Uterus (tissue), 4 donors: ENCODE measurements around the gene ZAR1L. TPM values are rescaled to one million over a fixed set of nuclear protein-coding genes. Genes with fewer than 3 reads are reported as not detected.
A peak's percentile ranks its signal among the peaks of the same experiment; 100 is the strongest.

ENCODE experiments used
- DNase-seq, 2 donors: peaks; one replicate each; pipeline ENCODE4 v3.0.0-alpha.2; 2019 to 2020
- H3K27ac ChIP-seq, 2 donors: fragments of 200-600 bp; sonication (generic); 1 replicate in 1 of 2; 2 replicates in 1 of 2; pipeline ENCODE4 v1.5.1; 2016 to 2018
- H3K27me3 ChIP-seq, 2 donors: fragments of 200-600 bp; sonication (generic); one replicate each; pipeline ENCODE4 v1.5.1; 2018 to 2019; ENCODE audit warnings: control low read depth in 1 of 2
- H3K36me3 ChIP-seq, 2 donors: fragments of 200-600 bp; sonication (generic); one replicate each; pipeline ENCODE4 v1.5.1; 2019; ENCODE audit warnings: control low read depth in 1 of 2
- H3K4me1 ChIP-seq, 2 donors: fragments of 200-600 bp; sonication (generic); one replicate each; pipeline ENCODE4 v1.5.1; 2018 to 2019; ENCODE audit warnings: control low read depth in 1 of 2
- H3K4me3 ChIP-seq, 2 donors: fragments of 200-600 bp; sonication (generic); 1 replicate in 1 of 2; 2 replicates in 1 of 2; pipeline ENCODE4 v1.5.1; 2018 to 2019; ENCODE audit warnings: mild to moderate bottlenecking in 1 of 2
- H3K9me3 ChIP-seq, 2 donors: fragments of 200-600 bp; sonication (generic); one replicate each; pipeline ENCODE4 v1.5.1; 2019; ENCODE audit warnings: control low read depth in 1 of 2
- POLR2A ChIP-seq, 2 donors: fragments of 450-650 bp; IDR thresholded peaks; one replicate each; pipeline ENCODE4 v1.6.1; 2016; ENCODE audit warnings: antibody characterized with exemption in 2 of 2, mild to moderate bottlenecking in 1 of 2, moderate library complexity in 1 of 2
- intact Hi-C: fragments of 100-400 bp; cut with DNase I; formaldehyde crosslinking; loops from one replicate; pipeline ENCODE4 v1.15.1; 2023; ENCODE audit warnings: low total_unique reads
- total RNA-seq, 4 donors: library from RNA; depleted of rRNA in 3 of 4; stranded (reverse); fragments of >200 nt in 3 of 4; gene quantifications; one replicate each; pipeline versions ENCODE4 v1.1.0 to v1.2.4, GENCODE V29; 2014 to 2023
- TF ChIP-seq, protein P1 (sequence below), 4 experiments: fragments of 200-600 bp in 2 of 4; fragments of 450-650 bp in 2 of 4; sonication (generic) in 2 of 4; IDR thresholded peaks; one replicate each; pipeline ENCODE4 v1.5.1; 2016 to 2019; ENCODE audit warnings: antibody characterized with exemption in 4 of 4, mild to moderate bottlenecking in 2 of 4, moderate library complexity in 1 of 4
- donor health status: DM: yes; HTN: yes; CAD: no.

ZAR1L gene
- total RNA-seq, 4 donors from 2014 or later = not detected

DNA sequence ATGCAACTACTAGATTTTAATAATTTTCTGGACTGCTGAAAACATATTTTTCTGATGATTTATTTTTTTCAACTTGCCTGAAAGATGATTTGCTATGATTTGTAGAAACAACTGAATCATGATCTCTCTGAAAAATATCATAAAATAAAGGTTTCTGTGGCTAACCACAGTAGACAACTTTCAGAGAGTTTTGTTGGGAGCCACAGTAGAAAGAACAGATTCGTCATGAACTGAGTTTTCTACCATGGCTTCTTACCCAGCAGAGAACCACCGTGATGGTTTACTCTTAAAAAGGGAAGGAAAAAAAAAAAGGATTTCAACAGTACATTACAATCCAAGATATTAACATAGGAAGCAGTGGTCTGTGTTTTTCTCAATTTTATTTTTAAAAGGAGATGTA is 18.0 kb downstream of the ZAR1L start:
- no peaks in the 10 kb centered on the region for H3K4me1 ChIP-seq
- intact Hi-C loops = no loop called here
- H3K4me3 ChIP-seq = no peak overlapping the region
- H3K27ac ChIP-seq = no peak overlapping the region
- TF ChIP-seq, protein P1, sequence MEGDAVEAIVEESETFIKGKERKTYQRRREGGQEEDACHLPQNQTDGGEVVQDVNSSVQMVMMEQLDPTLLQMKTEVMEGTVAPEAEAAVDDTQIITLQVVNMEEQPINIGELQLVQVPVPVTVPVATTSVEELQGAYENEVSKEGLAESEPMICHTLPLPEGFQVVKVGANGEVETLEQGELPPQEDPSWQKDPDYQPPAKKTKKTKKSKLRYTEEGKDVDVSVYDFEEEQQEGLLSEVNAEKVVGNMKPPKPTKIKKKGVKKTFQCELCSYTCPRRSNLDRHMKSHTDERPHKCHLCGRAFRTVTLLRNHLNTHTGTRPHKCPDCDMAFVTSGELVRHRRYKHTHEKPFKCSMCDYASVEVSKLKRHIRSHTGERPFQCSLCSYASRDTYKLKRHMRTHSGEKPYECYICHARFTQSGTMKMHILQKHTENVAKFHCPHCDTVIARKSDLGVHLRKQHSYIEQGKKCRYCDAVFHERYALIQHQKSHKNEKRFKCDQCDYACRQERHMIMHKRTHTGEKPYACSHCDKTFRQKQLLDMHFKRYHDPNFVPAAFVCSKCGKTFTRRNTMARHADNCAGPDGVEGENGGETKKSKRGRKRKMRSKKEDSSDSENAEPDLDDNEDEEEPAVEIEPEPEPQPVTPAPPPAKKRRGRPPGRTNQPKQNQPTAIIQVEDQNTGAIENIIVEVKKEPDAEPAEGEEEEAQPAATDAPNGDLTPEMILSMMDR (IDR thresholded peaks at IDR 0.05) = no peak
- TF ChIP-seq POLR2A (IDR thresholded peaks at IDR 0.05) = no peak
- H3K36me3 ChIP-seq = no peaks in the 10 kb centered on the region
- no peak for DNase-seq
- no peaks in the 10 kb centered on the region for H3K9me3 ChIP-seq
- no peaks in the 10 kb centered on the region for H3K27me3 ChIP-seq

DNA sequence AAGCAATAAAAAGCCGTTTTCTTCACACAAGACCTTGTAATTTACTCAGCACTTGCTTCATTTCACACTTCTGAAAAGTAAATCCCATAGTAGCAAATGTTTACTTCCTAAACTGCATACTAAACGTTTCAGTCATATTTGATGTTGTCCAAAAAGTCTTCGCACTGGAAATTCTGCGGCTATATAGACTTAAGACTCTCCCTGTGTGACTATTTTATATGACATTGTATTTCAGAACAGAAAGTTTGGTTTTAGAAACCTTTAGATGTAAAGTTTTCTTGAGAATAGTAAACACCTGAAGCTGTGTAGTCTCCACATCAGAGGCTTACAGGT is 29.6 kb downstream of the ZAR1L start:
- Histone ChIP-seq H3K27me3 (no peaks in the 10 kb centered on the region), H3K9me3 (no peaks in the 10 kb centered on the region), H3K36me3 (no peaks in the 10 kb centered on the region), H3K4me1 (no peaks in the 10 kb centered on the region), H3K4me3 (no peak overlapping the region), H3K27ac (peak overlapping the region; percentile 63 to 73)
- intact Hi-C loops = no loop called here
- TF ChIP-seq POLR2A (IDR thresholded peaks at IDR 0.05) = no peak
- TF ChIP-seq, protein P1 (IDR thresholded peaks at IDR 0.05) = no peak
- no peak for DNase-seq

DNA sequence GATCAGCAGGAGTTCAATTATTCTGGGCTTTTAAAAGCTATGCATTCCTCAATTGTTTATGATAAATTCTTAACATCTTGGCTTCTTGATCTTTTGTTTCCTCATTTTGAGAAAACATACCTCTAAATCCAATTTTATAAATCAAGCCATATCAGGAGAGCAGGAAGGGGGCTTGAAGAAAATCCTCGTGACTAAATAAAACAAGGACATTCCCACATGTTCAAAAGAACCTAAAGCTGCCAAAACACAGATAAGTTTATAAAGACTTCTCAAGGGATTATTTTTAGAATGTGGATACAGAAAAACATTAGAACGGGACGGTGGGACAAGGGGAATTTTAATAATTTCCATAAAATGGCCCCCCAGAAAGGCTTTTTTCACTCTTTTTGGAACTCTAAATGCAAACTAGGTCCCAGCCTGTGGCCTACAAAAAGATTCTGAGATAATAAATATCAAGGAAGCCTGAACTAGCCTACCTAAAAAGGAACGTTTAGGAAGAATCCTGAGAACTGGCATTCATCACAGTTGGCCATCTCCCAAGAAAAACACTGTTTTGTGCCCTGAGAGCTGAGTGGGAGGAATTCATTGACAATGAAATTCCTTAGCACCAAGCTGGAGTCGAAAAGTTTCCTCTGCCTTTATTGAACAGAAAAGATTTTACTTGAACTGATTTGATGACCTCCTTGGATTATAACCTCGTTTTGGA is 30.1 kb downstream of the ZAR1L start:
- Histone ChIP-seq H3K4me3 (no peak overlapping the region), H3K9me3 (no peaks in the 10 kb centered on the region), H3K27ac (peak overlapping the region; percentile 63 to 73), H3K4me1 (no peaks in the 10 kb centered on the region), H3K27me3 (no peaks in the 10 kb centered on the region), H3K36me3 (no peaks in the 10 kb centered on the region)
- intact Hi-C loops = no loop called here
- TF ChIP-seq, protein P1 (IDR thresholded peaks at IDR 0.05) = no peak
- peak in 1 of 2 donors; percentile 23 for TF ChIP-seq POLR2A (IDR thresholded peaks at IDR 0.05)
- DNase-seq = peak in 1 of 2 donors; percentile 58

DNA sequence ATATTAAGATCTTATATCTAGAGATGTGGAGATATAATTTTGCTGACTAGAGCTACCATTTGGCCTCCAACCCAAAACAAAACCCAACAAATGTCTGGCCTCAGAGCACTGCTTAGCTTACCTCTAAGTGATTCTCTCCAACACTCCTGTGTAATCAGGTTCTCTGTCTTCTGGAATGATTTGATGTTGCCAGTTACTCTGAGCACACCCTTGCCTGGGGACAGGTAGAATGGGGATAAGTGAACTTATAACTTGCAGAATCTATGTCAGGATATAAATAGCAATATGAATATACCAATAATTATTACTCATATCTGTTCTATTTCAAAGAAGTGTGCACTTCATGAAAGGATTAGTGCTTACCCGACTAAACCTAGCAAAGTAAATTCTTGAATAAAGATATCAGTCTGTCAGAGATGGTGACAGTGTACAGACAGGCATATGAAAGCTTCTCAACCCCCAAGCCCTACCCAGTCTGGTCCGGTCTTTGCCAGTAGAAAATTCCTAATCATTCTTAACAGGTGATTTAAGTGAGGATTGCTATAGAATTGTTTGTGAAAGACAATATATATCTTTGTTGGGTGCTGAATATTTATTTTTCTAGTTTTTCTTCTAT is 33.0 kb downstream of the ZAR1L start:
- TF ChIP-seq, protein P1 (IDR thresholded peaks at IDR 0.05) = no peak
- no peak for TF ChIP-seq POLR2A (IDR thresholded peaks at IDR 0.05)
- no peak for DNase-seq
- H3K4me1 ChIP-seq = no peaks in the 10 kb centered on the region
- no peaks in the 10 kb centered on the region for H3K36me3 ChIP-seq
- H3K27ac ChIP-seq = no peak overlapping the region
- H3K4me3 ChIP-seq = no peak overlapping the region
- H3K27me3 ChIP-seq = no peaks in the 10 kb centered on the region
- no peaks in the 10 kb centered on the region for H3K9me3 ChIP-seq
- intact Hi-C loops = no loop called here

DNA sequence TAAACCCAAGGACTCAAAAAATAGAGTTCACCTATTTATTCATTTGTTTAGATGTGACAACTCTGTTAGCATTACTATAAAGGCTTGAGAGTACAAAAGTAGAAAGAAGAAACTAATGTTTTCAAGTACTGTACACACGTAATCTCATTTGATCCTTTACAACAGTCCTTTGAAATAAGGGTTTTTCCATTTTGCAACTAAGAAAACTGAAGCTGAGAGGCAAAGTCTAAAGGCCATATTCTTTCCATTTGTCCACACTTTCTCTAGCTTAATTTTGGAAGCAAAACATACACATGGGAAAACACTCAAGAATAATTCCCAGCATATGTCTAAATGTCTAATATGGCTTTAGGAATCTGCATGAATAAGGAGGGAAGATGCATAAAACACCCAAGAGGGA is 34.1 kb downstream of the ZAR1L start:
- no peak for TF ChIP-seq POLR2A (IDR thresholded peaks at IDR 0.05)
- TF ChIP-seq, protein P1 (IDR thresholded peaks at IDR 0.05) = no peak
- Histone ChIP-seq H3K4me1 (no peaks in the 10 kb centered on the region), H3K36me3 (no peaks in the 10 kb centered on the region)

More for the DNA sequence above, 34.1 kb downstream of the ZAR1L start:
- H3K27ac ChIP-seq = no peak overlapping the region
- H3K9me3 ChIP-seq = no peaks in the 10 kb centered on the region
- no peak for DNase-seq
- no peaks in the 10 kb centered on the region for H3K27me3 ChIP-seq
- H3K4me3 ChIP-seq = no peak overlapping the region
- intact Hi-C loops = no loop called here
